Right kidney (tissue), 1 donor: ENCODE results near the gene RCC1.
"Not testable (repeated sequence)": the region's sequence is repeated elsewhere in the genome, so short reads cannot be mapped to it uniquely, and the experiment has no call there.

Experiments used
- DNase-seq: peaks from one replicate; pipeline ENCODE4 v3.0.0-alpha.2; 2016

Gene RCC1

GRCh38 chr1:28586585-28587391, 80.9 kb downstream of the RCC1 start:
- DNase-seq, result not testable (repeated sequence)
